ENCODE data around the gene HSD11B1. TPM values are rescaled to one million over a fixed set of nuclear protein-coding genes. Genes with fewer than 3 reads are reported as not detected.

Gene HSD11B1
- total and polyA plus RNA-seq, 7 donors: 1.0 to 3.0 (median 1.4) TPM

DNA sequence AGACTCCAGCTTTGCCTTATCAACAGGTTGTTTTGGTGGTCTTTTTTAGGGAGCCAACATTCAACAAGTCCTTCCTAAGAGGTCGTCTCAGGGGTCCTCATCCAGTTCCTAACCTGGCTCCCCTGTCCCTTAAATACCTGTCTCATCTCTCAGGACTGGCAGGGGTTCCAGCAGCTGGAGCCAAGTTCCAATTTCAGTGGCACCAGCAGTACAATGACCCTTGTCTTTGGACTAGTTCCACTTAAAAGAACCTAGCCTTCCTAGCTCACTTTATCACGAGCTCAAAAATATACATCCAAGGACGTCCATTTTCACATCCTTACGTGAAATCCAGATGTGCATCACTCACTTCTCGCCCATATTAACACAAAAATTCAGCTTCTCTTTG lies 32.5 kb downstream of the HSD11B1 start:
- Histone ChIP-seq H3K36me3 (ENCODE audit: insufficient read depth in 1 of 2, low read depth in 1 of 2) (no peaks in the 10 kb centered on the region), H3K4me1 (no peaks in the 10 kb centered on the region), H3K9me3 (no peaks in the 10 kb centered on the region), H3K4me3 (no peak overlapping the region), H3K27ac (no peak overlapping the region), H3K27me3 (ENCODE audit: insufficient read depth in 3 of 3, low read length in 2 of 3) (no peaks in the 10 kb centered on the region)
- WGBS, 3 donors: 73 to 83% (median 78%) methylated on average over 5 of the region's 5 CpGs
- ATAC-seq: no peak
- DNase-seq: no peak
- no peak for TF ChIP-seq CTCF (IDR thresholded peaks at IDR 0.05)
- intact Hi-C loops (cut with DNase I): no loop called here

DNA sequence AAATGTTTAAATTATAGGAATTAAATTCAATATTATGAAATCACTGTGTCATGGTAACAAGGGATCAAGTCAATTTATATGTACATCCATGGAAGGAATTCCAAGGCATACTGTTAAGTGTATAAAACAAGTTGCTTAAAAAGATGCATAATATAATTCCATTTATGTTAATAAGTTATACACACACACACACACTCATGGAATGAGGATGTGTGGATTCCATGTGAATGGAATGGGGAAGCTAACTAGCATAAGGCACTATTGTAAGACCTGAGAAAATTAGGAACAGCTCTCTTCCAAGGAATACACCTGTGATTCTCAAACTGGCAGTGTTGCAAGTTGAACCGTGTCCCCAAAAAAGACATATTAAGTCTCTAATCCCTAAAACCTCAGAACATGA lies 33.6 kb downstream of the HSD11B1 start:
- Histone ChIP-seq H3K4me3 (no peak overlapping the region), H3K27ac (no peak overlapping the region), H3K27me3 (ENCODE audit: insufficient read depth in 3 of 3, low read length in 2 of 3) (no peaks in the 10 kb centered on the region), H3K4me1 (no peaks in the 10 kb centered on the region), H3K36me3 (ENCODE audit: insufficient read depth in 1 of 2, low read depth in 1 of 2) (no peaks in the 10 kb centered on the region), H3K9me3 (no peaks in the 10 kb centered on the region)
- no peak for TF ChIP-seq CTCF (IDR thresholded peaks at IDR 0.05)
- no peak for ATAC-seq
- no peak for DNase-seq
- intact Hi-C loops (cut with DNase I): no loop called here
- WGBS, 3 donors: 59 to 90% (median 69%) methylated on average over 1 of the region's 1 CpG

DNA sequence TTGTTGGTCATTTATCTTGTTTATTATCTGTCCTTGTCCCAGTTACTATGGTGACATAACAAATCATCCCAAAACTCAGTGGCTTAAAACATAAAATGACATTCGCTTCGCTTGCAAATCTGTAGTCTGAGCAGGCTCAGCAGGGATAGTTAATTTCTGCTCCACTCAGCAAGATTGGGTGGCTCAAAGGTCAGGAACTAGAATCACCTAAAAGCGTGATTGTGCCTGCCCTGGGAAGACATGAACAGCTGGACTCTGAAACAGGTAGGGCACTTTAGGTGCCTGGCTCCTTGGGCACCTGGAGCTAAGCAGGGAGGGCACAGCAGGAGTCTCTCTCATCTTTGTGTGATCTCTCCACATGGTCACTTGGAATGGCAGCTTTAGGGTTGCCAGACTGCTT lies 36.5 kb downstream of the HSD11B1 start:
- H3K36me3 ChIP-seq (ENCODE audit: insufficient read depth in 1 of 2, low read depth in 1 of 2): no peaks in the 10 kb centered on the region
- no peak overlapping the region for H3K4me3 ChIP-seq
- H3K9me3 ChIP-seq: no peaks in the 10 kb centered on the region
- DNase-seq: no peak
- H3K4me1 ChIP-seq: no peaks in the 10 kb centered on the region
- intact Hi-C loops (cut with DNase I): no loop called here
- no peak overlapping the region for H3K27ac ChIP-seq
- WGBS, 3 donors: 90 to 93% (median 92%) methylated on average over 3 of the region's 3 CpGs
- TF ChIP-seq CTCF (IDR thresholded peaks at IDR 0.05): no peak
- no peak for ATAC-seq
- no peaks in the 10 kb centered on the region for H3K27me3 ChIP-seq (ENCODE audit: insufficient read depth in 3 of 3, low read length in 2 of 3)

DNA sequence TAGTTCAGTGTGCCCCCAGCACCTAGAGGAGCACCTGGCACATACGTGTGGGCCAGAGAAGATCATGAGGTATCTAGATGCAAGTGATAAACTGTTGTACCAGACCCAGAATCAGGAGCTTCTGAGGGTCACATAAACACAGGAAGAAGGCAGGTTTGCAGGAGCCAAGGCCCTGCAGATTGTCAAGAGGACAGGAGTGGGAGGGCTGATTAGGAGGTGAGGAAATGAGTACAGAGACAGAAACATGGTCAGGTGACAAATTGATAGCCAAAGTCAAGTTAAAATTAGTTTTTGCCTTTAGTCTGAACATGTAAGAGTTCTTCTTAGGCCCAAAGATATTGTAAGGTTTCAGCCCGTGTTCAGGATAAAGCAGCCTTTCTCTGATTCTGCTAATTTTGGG lies 37.2 kb downstream of the HSD11B1 start:
- intact Hi-C loops (cut with DNase I): no loop called here
- no peaks in the 10 kb centered on the region for H3K27me3 ChIP-seq (ENCODE audit: insufficient read depth in 3 of 3, low read length in 2 of 3)
- H3K27ac ChIP-seq: no peak overlapping the region
- no peak for TF ChIP-seq CTCF (IDR thresholded peaks at IDR 0.05)
- WGBS, 3 donors: 77 to 87% (median 85%) methylated on average over 2 of the region's 2 CpGs
- no peaks in the 10 kb centered on the region for H3K4me1 ChIP-seq
- no peak for DNase-seq
- no peak for ATAC-seq
- H3K4me3 ChIP-seq: no peak overlapping the region
- no peaks in the 10 kb centered on the region for H3K36me3 ChIP-seq (ENCODE audit: insufficient read depth in 1 of 2, low read depth in 1 of 2)
- no peaks in the 10 kb centered on the region for H3K9me3 ChIP-seq

- no peak for DNase-seq
- WGBS, 3 donors: 55 to 61% (median 58%) methylated on average over 8 of the region's 8 CpGs
- Histone ChIP-seq H3K4me1 (no peaks in the 10 kb centered on the region), H3K27ac (no peak overlapping the region), H3K4me3 (no peak overlapping the region), H3K27me3 (ENCODE audit: insufficient read depth in 3 of 3, low read length in 2 of 3) (no peaks in the 10 kb centered on the region), H3K36me3 (ENCODE audit: insufficient read depth in 1 of 2, low read depth in 1 of 2) (no peaks in the 10 kb centered on the region), H3K9me3 (no peaks in the 10 kb centered on the region)
- peak in 1 of 4 donors; percentile 56 for ATAC-seq
- intact Hi-C loops (cut with DNase I): no loop called here
- TF ChIP-seq CTCF (IDR thresholded peaks at IDR 0.05): no peak
Measured at GRCh38 chr1:209742409-209743144, 37.9 kb downstream of the HSD11B1 start.
